HG03103 (cell line): Measurements from ENCODE around the gene RGS9.
"Not testable (repeated sequence)": the region's sequence is repeated elsewhere in the genome, so short reads cannot be mapped to it uniquely, and the experiment has no call there.

Experiments
- ATAC-seq: cut with Tn5 transposase; IDR thresholded peaks from one replicate; pipeline ENCODE4 v1.9.1; 2021; ENCODE audit warnings: low read depth; ENCODE audit not compliant: unreplicated experiment

The RGS9 gene

GRCh38 chr17:65137021-65137939 lies at the start of gene RGS9:
Gene RGS9, plus strand, starts transcription at chr17:65137370. Its CDS starts 171 bp downstream, at chr17:65137541.
- ATAC-seq = peak; percentile 89

GRCh38 chr17:65088621-65089360 lies 48.4 kb upstream of the RGS9 start:
- ATAC-seq = no peak

GRCh38 chr17:65092262-65092661 lies 44.9 kb upstream of the RGS9 start:
- no peak for ATAC-seq

- ATAC-seq = not testable (repeated sequence)
These were observed 44.3 kb upstream of the RGS9 start for GRCh38 chr17:65092721-65093356.

GRCh38 chr17:65093930-65094329 lies 43.2 kb upstream of the RGS9 start:
- ATAC-seq = no peak

GRCh38 chr17:65095465-65095864 lies 41.7 kb upstream of the RGS9 start:
- ATAC-seq = no peak

GRCh38 chr17:65096382-65096781 lies 40.8 kb upstream of the RGS9 start:
- not testable (repeated sequence) for ATAC-seq

GRCh38 chr17:65097110-65097509 lies 40.1 kb upstream of the RGS9 start:
- no peak for ATAC-seq

- ATAC-seq = no peak
These were observed 37.7 kb upstream of the RGS9 start for GRCh38 chr17:65099475-65099874.

GRCh38 chr17:65099941-65100315 lies 37.2 kb upstream of the RGS9 start:
- peak; percentile 76 for ATAC-seq

- ATAC-seq = peak; percentile 57
These were observed 36.6 kb upstream of the RGS9 start for GRCh38 chr17:65100316-65101140.

- ATAC-seq = no peak
These were observed 35.8 kb upstream of the RGS9 start for GRCh38 chr17:65101371-65101770.

- ATAC-seq = no peak
These were observed 34.9 kb upstream of the RGS9 start for GRCh38 chr17:65102235-65102634.

GRCh38 chr17:65102788-65103187 lies 34.4 kb upstream of the RGS9 start:
- no peak for ATAC-seq

GRCh38 chr17:65103431-65103830 lies 33.7 kb upstream of the RGS9 start:
- ATAC-seq = no peak

- no peak for ATAC-seq
These were observed 33.3 kb upstream of the RGS9 start for GRCh38 chr17:65103896-65104295.

- ATAC-seq = no peak
These were observed 32.6 kb upstream of the RGS9 start for GRCh38 chr17:65104541-65104940.

GRCh38 chr17:65104973-65105372 lies 32.2 kb upstream of the RGS9 start:
- ATAC-seq = no peak

- ATAC-seq = no peak
These were observed 29.0 kb upstream of the RGS9 start for GRCh38 chr17:65108152-65108551.

GRCh38 chr17:65109543-65109942 lies 27.6 kb upstream of the RGS9 start:
- ATAC-seq = no peak
